Kidney epithelial cell (primary cell): ENCODE results near the gene CPA4. TPM values are rescaled to one million over a fixed set of nuclear protein-coding genes. Genes with fewer than 3 reads are reported as not detected.

Source experiments
- DNase-seq: peaks from one replicate; pipeline ENCODE4 v3.0.0-alpha.2; 2010; ENCODE audit warnings: low read depth
- H3K27me3 ChIP-seq: 2 replicates; pipeline ENCODE4 v1.6.0; 2011; ENCODE audit warnings: low read length; ENCODE audit not compliant: control insufficient read depth, insufficient read depth
- H3K36me3 ChIP-seq: 2 replicates; pipeline ENCODE4 v1.5.1; 2011; ENCODE audit warnings: low read length; ENCODE audit not compliant: control insufficient read depth, insufficient read depth
- H3K4me3 ChIP-seq: 2 replicates; pipeline ENCODE4 v1.5.1; 2011; ENCODE audit warnings: low read depth, mild to moderate bottlenecking, control low read depth, low read length
- total RNA-seq: library from RNA; depleted of rRNA; stranded (reverse); fragments of >200 nt; gene quantifications from 2 replicates; pipeline ENCODE4 v1.2.3, GENCODE V29; 2015
- TF ChIP-seq, protein P1 (sequence below): IDR thresholded peaks from 2 replicates; pipeline ENCODE4 v1.5.1; 2011; ENCODE audit warnings: mild to moderate bottlenecking, moderate library complexity, low read length, control low read depth, inconsistent platforms; ENCODE audit not compliant: insufficient read depth, poor library complexity, severe bottlenecking

Gene CPA4
- total RNA-seq, 1 donor from 2014 or later, result 0.25 TPM

DNA sequence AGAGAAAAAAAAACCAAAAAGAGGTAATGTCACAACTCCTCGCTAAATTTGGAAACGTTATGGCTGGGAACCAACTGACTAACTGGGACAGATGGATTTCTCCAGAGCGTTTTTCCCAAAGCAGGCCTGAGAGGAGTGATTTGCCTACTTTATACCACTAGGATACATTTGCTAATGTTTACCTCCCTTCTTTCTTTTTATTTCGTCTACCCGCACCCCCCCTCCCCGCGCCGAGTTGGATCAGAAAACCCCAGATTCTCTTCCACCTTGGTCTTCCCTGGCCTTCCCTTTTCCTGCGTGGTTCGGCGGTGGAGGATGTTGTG is 19.1 kb upstream of the CPA4 start:
- Histone ChIP-seq H3K27me3 (no peaks in the 10 kb centered on the region), H3K36me3 (no peaks in the 10 kb centered on the region), H3K4me3 (no peak overlapping the region)
- TF ChIP-seq, protein P1, sequence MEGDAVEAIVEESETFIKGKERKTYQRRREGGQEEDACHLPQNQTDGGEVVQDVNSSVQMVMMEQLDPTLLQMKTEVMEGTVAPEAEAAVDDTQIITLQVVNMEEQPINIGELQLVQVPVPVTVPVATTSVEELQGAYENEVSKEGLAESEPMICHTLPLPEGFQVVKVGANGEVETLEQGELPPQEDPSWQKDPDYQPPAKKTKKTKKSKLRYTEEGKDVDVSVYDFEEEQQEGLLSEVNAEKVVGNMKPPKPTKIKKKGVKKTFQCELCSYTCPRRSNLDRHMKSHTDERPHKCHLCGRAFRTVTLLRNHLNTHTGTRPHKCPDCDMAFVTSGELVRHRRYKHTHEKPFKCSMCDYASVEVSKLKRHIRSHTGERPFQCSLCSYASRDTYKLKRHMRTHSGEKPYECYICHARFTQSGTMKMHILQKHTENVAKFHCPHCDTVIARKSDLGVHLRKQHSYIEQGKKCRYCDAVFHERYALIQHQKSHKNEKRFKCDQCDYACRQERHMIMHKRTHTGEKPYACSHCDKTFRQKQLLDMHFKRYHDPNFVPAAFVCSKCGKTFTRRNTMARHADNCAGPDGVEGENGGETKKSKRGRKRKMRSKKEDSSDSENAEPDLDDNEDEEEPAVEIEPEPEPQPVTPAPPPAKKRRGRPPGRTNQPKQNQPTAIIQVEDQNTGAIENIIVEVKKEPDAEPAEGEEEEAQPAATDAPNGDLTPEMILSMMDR, result no peak
- no peak for DNase-seq

DNA sequence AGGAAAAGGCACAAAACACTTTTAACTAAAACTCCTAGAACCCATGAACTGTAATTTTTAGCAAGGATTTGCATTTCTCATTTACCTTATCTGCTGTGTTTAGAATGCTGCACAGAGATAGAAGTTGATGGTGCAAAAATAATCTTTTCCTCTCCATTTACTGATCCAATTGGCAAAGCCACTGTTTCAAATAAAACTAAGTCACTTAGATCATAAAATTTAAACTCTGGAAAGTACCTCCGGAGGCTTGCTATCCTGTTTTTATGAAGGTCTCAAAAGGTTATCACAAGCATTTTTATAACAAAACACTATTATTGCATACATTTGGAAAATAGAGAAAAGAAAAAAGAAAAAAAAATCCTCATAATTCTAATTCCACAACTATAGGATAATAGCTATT is 18.7 kb upstream of the CPA4 start:
- Histone ChIP-seq H3K36me3 (no peaks in the 10 kb centered on the region), H3K4me3 (no peak overlapping the region), H3K27me3 (no peaks in the 10 kb centered on the region)
- TF ChIP-seq, protein P1, result no peak
- DNase-seq, result no peak

DNA sequence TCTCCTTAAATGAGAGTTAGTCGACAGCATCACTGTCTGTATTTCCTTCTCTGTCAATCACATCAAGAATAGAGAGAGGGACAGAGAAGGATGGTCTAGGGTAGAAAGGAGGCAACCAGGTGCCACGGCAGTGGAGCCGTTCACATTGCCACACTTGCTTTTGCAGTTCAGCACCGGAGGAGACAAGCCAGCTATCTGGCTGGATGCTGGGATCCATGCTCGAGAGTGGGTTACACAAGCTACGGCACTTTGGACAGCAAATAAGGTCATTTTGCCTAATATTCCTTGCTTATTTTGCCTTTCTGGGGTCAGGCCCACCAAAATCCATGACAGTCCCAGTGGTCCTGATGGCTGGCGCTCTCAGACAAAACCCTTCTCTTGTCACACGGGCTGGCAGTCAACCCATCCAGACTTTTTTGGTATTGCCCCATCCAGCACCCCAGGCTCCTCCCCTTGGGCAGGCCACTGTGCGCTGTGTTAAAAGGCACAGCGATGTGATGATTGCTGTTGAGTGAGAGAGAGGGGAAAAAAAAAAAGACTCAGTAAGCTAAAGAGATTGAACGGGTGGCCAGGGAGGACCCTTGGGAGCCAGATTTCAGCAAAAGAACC is 17.9 kb upstream of the CPA4 start:
- TF ChIP-seq, protein P1, result no peak
- Histone ChIP-seq H3K4me3 (no peak overlapping the region), H3K27me3 (no peaks in the 10 kb centered on the region), H3K36me3 (no peaks in the 10 kb centered on the region)
- no peak for DNase-seq

DNA sequence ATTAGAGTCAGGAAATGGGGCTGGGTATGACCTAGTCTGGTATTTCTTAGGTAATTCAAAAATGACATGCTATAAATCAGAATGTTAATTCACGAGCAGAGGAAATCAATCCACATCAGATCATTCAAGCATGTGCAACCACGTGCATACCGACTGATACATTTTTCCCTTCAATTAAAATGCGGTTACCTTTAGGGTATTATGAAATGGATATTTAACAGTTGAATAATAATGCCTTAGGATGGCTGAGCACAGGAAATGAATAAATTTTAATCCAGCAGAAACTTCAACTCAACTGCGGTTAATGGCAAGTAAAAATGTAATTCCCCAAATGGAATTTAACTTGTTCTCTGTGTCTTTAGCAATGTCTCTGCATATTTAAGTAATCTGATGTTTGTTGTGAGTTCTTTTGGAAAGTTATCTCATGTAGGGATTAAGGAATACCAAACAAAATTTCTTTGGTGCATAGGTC is 17.1 kb upstream of the CPA4 start:
- TF ChIP-seq, protein P1, result no peak
- DNase-seq, result no peak
- Histone ChIP-seq H3K4me3 (no peak overlapping the region), H3K27me3 (no peaks in the 10 kb centered on the region), H3K36me3 (no peaks in the 10 kb centered on the region)

GRCh38 chr7:130276796-130277762 is 15.9 kb upstream of the CPA4 start:
- Histone ChIP-seq H3K4me3 (no peak overlapping the region), H3K36me3 (no peaks in the 10 kb centered on the region), H3K27me3 (no peaks in the 10 kb centered on the region)
- DNase-seq, result no peak
- TF ChIP-seq, protein P1, result no peak
